Activated naive CD4-positive, alpha-beta T cell treated with anti-CD3 and anti-CD28 coated beads, Interleukin-2, amount 50 U/mL, for 16 hours (primary cell): ENCODE measurements around the gene SREBF2.

Experiments
- DNase-seq: peaks from one replicate; pipeline ENCODE4 v3.0.0-alpha.2; 2020

Gene SREBF2

DNA sequence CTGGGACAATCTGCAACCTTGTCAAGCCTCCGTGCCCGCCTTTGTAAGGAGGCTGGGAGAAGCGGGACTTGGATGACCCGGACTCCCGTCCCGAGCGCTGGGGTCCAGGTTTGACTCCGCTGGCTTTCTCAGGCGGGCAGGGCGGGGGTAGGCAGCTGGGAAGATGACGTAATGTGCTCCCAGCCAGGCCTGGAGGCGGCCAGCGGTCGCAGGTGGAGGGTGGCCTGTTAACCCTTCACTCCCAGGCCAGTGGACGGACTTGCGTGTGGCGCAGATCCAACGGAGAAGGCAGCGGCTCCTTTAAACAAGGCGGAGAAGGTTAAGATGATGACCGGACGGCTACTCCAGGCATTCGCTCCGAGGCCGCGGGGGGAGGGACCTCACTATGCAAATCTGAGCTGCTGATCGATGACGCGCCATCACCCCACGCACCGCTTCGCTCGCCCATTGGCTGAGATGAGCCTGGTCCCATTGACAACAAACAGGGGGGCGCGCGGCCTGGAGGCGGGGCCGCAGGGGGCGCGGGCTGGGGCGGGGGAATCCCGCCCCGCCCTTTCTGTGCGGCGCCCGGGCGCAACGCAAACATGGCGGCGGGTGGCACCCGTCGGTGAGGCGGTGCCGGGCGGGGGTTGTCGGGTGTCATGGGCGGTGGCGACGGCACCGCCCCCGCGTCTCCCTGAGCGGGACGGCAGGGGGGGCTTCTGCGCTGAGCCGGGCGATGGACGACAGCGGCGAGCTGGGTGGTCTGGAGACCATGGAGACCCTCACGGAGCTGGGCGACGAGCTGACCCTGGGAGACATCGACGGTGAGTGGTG lies at the start of gene SREBF2:
Gene SREBF2 (plus strand): TSS at position 553 of the 816 bp plus-strand sequence. CDS start 166 bp downstream, at position 719.
- peak; percentile 99 for DNase-seq

DNA sequence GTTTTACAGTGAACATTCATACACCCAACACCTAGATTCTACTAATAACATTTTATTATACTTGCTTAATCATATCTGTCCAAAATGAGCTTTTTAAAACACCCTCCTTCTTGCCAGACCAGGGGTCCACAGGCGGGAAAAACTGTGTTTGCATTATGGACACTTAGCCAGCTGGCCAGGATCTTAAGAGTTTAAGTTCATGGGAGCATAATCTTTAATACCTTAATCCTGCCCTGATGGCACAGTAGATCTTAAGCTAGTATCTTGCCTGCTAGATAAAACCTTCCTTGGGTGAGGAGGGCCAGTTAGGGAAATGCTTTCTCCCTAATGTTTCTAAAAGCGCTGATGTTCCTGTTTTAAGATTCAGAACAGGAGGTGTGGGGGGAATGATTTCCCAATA lies 45.6 kb upstream of the SREBF2 start:
- no peak for DNase-seq

DNA sequence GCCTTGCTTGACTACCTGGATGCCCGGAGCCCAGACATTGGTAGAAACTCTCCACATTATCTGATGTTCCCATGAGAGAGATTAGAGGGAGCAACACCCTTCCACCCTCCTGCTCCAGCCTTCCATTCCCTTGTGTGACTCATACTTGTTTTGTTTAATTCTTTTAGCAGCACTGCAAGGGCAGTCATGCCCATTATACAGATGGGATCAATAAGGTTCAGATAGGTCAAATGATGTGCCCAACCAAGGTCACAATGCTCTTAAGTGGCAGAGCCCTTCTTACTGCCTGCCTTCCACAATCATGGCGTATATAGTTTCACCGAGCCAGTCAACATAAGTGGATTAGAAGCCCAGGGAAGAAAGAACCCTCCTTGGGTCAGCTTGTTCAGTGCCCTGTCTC lies 39.0 kb upstream of the SREBF2 start:
- DNase-seq = no peak

DNA sequence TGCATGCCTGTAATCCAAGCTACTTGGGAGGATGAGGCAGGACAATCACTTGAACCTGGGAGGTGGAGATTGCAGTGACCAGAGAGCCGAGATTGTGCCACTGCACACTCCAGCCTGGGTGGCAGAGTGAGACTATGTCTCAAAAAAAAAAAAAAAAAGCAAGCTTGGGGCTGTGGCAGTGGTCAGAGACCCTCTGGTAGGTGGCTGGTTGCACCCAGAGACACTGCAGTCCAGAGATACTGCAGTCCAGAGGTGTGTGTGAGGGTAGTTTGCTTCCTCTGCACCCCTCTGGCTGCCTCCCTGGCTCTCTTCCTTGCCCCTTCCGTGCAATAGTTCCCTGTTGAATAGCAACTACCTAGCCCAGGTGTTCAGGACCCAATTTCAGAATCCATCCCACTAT lies 34.2 kb upstream of the SREBF2 start:
- no peak for DNase-seq

DNA sequence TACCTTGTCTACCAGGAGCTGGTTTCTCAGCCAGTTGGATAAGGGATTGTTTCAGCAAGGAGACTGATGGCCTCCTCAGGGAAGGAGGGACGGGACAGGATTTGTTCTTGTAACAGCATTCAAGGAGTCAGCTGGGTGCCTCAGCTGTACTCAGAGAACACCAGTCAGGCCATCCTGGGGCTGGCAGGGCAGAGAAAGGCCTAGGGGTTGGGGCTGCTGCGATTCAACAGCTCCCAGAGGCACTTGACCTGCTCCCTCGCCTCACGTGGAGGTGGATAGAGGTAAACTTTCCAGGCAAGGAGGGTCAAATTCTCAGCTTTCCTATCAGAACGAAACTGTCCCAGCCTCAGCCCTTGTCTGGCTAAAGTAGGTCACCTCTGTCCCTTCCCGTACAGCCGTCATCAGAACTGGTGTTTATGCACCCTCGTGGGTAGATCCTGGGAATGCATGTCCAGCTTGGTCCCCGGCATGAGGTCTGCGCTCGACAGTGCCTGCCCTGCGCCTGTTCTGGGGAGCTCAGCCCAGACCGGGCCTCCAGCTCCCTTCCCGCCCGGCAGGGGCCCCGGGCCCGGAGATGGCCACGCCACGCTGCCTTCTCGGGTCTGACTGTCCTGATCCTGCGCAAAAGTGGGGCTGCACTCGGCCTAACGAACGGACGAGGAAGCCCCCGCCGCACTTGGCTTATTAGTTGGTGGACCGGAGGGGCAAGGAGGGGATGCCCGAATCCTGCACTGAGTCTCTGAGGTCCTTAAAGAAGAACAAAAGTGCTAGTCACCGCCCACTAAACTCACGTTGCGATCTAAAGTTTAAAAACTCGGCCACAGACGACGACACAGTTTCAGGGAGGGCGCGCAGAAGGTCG lies 33.2 kb upstream of the SREBF2 start:
- DNase-seq = peak; percentile 26

DNA sequence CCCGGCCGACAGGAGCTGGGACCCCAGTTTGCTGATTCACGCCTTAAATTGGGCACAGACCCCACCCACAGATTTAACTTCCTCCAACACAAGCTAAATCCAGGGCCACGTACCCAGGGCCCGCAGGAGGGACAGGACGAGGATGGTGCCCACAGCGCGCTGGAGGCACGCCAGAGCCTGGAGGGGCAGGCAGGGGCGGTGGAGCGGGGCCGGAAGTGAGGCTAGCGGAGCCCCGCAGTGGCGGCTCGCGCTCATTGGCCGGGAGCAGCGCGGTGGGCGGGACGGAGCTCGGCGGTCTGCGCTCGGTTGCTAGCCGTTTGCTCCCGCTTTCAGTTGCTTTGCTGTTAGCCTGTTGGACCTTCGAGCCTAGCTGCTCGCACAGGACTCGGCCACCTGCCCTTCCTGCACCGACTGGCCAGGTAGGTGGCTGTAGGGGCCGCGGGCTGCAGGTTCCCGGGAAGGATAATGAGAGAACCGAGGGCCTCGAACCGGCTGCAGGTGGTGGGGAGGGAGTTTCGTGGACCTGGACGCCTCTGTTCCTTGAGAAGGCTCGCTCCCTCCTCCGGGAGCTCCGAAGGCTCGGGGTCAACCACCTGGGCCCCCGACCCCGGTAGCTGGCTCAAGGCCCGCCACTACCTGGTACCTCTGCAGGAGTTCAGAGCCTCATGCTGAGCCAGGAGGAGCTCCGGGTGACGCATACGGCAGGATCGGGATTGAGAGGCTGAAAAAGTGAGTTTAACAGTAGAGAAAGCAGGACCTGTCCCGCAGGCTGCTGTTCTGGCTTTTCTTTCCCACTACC lies 32.4 kb upstream of the SREBF2 start, which contains the start of gene CCDC134:
Gene CCDC134 (plus strand): TSS at position 332 of the 799 bp plus-strand sequence. CDS start 8,212 bp downstream, outside the sequence.
- peak; percentile 92 for DNase-seq

DNA sequence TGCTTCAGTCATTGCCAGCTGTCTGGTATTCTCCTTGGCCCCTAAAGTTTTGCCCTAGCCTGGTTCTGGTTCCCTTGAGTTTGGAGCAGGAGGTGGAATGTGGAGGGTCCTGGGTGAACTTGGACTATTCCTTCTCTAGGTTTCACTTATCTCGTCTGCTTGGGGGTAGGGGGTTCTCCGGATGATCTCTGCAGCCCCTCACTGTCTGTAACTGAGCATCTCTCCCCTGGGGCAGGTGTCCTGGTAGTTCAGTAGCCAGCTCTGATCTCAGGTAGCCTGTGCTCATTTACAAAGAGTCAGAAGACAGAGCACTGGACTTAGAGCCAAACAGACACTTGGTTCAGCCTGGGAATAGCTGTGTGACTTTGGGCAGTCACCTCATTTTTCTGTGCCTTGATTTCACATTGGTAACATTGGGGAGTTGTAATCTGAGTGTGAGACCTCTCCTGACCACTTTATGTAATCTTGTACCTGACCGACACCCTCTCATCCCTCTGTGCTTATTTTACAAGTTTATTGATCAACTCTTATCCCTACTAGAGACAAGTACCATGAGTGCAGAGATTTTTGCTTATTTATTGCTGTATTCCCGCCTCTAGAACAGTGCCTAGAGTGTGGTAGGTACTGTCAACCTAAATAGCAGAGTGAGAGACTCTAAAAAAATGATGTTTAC lies 31.6 kb upstream of the SREBF2 start:
- no peak for DNase-seq

DNA sequence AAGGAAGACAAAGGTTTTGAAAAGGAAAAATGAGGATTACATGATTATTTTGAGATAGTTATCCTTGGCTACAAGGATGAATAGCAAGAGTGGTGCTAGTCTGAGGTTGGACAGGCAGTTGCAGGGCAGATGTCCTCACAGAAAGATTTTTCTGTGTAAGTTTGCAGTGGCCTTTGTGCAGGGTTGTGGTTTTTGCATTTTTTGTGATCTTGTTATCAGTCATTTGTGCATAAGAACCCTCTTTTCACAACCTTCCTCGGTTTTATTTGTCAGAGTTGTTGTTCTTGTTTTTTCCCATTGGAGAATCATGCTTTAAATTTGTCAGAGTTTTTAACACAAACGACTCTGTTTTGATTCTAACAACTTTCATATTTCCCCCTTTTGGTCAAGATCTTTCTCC lies 31.0 kb upstream of the SREBF2 start:
- DNase-seq = no peak

DNA sequence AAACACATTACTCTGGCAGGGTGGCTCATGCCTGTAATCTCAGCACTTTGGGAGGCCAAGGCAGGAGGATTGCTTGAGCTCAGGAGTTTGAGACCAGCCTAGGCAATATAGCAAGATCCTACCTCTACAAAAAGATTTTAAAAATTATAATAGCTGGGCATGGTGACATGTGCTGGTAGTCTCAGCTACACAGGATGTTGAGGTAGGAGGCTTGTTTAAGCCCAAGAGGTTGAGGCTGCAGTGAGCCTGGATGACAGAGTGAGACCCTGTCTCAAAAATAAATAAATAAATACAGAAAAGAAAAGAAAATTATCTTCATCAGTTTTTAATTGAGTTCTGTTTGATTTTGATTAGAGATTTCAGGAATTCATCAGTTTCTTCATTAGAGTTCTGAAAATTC lies 27.3 kb upstream of the SREBF2 start:
- DNase-seq = no peak

DNA sequence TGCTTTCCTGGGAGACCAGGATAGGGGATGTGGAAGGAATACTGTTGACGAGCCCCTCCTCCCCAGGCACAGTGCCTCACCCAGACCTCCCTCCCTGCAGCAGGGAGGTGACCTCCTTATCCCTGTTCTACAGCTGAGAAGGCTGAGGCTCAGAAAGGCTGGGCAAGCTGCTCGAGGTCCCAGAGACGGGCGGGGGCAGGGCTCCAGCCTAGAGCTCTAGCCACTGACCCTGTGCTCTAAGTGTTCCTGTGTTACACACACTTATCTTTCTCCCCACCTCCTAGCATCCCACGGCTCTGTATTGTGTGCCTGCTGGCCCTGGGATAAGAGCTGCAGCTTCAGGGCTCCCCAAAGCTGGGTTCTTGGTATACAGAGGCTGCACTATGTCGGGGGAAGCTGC lies 24.5 kb upstream of the SREBF2 start:
- no peak for DNase-seq

DNA sequence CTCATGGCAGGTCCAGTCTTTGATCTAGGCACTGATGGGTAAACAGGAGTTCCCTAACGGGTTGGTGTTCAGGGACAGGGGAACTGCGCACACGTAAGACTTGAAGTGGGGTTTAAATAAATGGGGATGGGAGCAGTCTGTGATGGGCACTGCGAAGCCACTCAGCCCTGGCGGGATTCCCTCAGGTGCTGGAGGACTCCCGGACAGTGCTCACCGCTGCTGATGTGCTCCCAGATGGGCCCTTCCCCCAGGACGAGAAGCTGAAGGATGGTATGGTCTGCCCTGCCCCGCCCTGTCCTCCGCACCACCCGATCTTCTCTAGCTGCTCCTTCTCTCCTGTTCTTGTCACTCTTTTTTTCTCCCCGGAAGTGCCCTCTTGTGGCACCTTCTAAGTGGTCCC lies 22.9 kb upstream of the SREBF2 start:
- no peak for DNase-seq

DNA sequence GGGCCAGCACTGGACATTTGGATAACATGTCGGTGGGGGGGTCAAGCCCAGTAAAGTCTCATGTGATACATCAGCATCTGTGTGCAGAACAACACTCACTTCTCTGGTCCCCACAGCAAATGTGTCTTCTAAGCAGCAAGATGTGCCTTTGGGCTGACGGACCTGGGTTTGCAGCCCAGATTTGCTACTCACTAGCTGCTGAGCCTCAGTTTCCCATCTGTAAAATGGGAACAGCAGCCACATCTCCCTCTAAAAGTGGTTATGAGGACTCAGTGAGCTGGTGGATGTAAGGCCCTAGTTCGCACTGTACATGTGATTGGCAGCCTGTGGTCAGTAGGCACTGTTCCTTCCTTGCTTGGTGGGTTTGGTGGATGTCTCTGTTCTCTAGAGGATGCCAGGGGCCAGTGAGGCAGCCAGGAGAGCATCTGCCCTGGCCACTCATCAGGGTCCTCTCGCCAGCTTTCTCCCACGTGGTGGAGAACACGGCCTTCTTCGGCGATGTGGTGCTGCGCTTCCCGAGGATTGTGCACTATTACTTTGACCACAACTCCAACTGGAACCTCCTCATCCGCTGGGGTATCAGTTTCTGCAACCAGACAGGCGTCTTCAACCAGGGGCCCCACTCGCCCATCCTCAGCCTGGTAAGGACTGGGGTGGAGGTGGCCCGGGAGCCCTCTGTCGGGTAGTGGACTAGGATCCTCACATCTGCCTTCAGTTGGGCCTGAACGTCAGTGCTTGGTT lies 19.9 kb upstream of the SREBF2 start:
- no peak for DNase-seq

DNA sequence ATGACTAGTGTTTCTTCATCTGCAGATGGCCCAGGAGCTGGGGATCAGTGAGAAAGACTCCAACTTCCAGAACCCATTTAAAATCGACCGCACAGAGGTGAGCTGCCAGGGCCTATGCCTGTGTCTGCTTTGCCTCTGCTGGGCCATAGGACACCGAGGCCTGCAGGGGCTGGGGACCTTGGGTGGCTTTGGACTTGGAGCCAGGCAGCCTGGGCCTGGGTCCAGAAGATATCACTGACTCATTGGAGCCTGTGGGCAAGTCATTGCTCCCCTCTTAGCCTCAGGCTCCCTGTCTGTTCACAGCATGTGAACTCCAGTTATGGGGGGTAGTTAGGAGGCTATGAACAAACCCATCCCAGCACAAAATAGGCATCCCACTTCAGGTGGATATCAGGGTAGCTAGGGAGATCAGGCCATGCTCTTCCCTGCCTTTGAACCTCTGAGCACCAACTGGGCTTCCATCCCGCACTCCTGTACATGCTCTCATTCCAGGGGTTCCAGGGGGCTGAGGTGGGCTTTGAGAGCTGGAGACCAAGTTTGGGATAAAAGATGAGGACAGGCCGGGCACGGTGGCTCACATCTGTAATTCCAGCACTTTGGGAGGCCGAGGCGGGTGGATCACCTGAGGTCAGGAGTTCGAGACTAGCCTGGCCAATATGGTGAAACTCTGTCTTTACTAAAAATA lies 19.0 kb upstream of the SREBF2 start:
- DNase-seq = no peak

DNA sequence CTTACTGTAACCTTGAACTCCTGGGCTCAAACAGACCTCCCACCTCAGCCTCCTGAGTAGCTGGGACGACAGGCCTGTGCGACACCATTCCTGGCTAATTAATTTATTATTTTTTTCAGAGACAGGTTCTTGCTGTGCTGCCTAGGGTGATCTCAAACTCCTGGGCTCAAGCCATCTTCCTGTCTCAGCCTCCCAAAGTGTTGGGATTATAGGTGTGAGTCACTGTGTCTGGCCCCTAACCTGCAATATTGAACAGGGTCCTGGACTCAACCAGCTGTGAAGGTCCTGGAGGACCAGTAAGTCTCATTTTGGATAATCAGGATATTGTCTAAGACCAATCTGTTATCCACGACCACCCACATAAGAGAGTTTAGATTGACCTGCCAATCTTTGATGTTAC lies 17.2 kb upstream of the SREBF2 start:
- DNase-seq = no peak

DNA sequence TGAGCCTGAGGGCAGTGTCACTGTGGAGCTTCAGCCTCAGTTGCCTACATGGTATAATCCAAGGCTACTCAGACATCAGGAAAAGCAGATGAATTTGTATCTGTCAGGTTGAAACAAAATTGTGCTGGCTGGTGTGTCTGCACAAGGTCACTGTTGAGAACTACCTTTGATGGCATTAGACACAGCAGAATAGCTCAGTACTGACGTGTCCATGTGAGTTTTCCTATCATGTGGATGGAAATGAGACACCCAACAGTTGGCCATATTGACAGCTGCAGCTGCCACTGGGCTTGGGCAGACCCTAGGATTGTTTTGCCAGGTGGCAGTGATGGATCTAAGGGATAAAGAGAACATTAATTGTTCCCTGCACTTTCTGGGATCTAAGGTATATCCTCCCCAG lies 16.7 kb upstream of the SREBF2 start:
- no peak for DNase-seq

DNA sequence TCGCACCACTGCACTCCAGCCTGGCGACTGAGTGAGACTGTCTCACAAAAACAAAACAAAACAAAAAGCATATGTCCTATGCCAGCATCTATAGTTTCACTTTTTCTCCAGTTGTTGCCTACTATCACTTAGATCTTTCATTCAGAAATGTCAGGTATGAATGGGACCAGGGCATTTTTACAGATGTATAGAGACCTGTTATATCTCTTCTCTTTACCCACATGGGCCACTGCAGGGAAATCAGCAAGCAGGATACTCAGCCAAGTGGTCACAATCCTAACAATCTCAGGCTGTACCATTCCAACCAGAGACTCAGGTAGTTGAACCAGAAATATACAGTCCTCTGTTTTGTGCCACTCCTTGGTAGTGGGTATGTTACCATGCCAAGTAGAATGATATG lies 16.0 kb upstream of the SREBF2 start:
- DNase-seq = no peak

DNA sequence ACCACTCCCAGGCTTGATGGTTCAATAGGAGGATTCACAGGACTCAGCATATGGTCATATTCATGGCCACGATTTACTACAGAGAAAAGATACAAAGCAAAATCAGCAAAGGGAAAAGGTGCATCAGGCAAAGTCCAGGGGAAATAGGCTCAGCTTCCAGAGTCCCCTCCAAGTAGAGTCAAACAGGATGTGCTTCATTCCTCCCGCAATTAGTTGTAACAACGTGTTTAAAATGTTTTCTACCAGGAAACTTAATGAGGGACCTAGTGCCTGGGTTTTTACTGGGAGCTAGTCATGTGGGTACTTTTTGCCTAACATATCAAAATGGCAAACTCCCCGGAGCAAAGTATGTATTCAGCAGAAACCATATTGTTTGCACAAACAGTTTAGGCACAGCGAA lies 14.9 kb upstream of the SREBF2 start:
- no peak for DNase-seq

DNA sequence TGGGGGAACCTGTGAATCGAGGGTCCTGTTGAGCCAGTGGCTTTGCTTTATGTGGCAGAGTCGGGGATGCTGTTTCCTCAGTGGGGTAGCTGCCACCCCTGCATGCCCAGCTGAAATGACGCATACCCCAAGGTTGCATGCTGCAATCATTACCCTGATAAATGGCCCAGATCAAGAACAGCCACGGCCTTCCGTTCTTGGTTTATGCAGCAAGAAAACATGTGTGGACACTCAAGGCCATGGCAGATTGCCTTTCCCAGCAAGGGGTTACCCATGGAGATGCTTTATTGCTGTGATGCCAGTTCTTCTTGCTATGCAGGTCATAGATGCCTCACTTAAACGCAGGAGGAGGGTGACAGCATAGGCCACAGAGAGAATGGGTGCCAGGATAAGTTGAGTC lies 14.3 kb upstream of the SREBF2 start:
- DNase-seq = no peak

DNA sequence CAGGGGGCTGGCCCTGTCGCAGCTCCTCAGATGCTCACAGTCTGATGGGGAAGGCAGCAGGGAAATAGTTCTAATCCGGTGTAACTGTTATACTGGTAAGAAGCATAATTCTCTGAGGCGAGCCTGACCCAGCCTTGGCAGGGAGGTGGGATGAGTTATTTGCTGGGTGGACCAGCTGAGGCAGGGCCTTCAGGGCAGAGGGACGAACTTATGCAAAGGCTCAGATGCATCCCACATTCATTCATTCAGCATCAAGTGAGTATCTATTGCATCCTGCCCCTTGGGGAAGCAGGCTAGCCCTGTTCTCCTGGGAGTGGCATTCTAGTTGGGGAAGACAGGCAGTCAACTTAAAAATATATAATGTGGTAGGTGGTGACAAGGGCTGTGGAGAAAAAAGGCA lies 13.6 kb upstream of the SREBF2 start:
- DNase-seq = no peak

DNA sequence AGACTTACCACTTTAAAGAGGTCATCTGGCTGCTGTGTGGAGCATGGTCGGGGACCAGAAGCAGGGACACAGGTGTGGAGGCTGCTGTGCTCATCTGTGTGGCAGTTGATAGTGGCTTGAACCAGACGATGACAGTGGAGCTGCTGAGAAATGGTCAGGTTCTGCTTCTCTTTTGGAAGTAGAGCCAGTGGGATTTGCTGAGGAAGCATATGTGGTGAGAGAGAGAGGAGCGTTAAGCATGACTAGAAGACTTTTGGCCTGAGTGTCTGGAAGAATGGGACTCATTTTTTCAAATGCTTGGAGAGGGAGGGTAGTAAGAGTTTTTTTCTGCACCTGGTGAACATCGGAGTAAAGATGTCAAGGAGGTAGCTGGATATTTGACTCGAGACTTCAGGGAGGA lies 12.5 kb upstream of the SREBF2 start:
- no peak for DNase-seq
